Right forelimb (tissue), 1 donor: Measurements from ENCODE around the gene INKA1.
"Not testable (repeated sequence)": the region's sequence is repeated elsewhere in the genome, so short reads cannot be mapped to it uniquely, and the experiment has no call there.

Source experiments
- DNase-seq: peaks from one replicate; pipeline ENCODE4 v3.0.0-alpha.2; 2018

The INKA1 gene

GRCh38 chr3:49813497-49814174 is 10.6 kb downstream of the INKA1 start, which contains the start of gene UBA7:
Gene UBA7, minus strand, starts transcription at chr3:49813953. Its CDS starts 166 bp downstream, at chr3:49813787.
- DNase-seq, result peak; percentile 60

- not testable (repeated sequence) for DNase-seq
Observed at GRCh38 chr3:49823131-49823530, 20.1 kb downstream of the INKA1 start.

- no peak for DNase-seq
Observed at GRCh38 chr3:49826016-49826415, 23.0 kb downstream of the INKA1 start.

GRCh38 chr3:49831341-49831740 is 28.3 kb downstream of the INKA1 start:
- DNase-seq, result no peak

- DNase-seq, result peak; percentile 85
Observed at GRCh38 chr3:49839193-49839809, 36.2 kb downstream of the INKA1 start.

GRCh38 chr3:49840388-49840787 is 37.3 kb downstream of the INKA1 start:
- DNase-seq, result peak; percentile 58

- no peak for DNase-seq
Observed at GRCh38 chr3:49841126-49841696, 38.1 kb downstream of the INKA1 start.

GRCh38 chr3:49841806-49842205 is 38.7 kb downstream of the INKA1 start:
- no peak for DNase-seq

- DNase-seq, result no peak
Observed at GRCh38 chr3:49842843-49843517, 39.9 kb downstream of the INKA1 start.

- no peak for DNase-seq
Observed at GRCh38 chr3:49844464-49845183, 41.6 kb downstream of the INKA1 start.

GRCh38 chr3:49845694-49846093 is 42.6 kb downstream of the INKA1 start:
- DNase-seq, result no peak
